BJ (cell line): Measurements from ENCODE around the gene BRINP1. TPM values are rescaled to one million over a fixed set of nuclear protein-coding genes. Genes with fewer than 3 reads are reported as not detected.

Source experiments
- CTCF ChIA-PET: fragments of 350-600 bp; formaldehyde crosslinking; extraction: SDS; loops from one replicate; lab custom pipeline; 2021; ENCODE audit warnings: antibody characterized with exemption, inconsistent platforms; lab: Yijun Ruan, JAX
- POLR2A ChIA-PET: fragments of 300-600 bp; sonication (Branson Sonifier 250); formaldehyde crosslinking; extraction: SDS; loops from one replicate; lab custom pipeline; 2021; ENCODE audit warnings: antibody characterized with exemption; lab: Charles Lee
- DNase-seq: peaks from one replicate; pipeline ENCODE4 v3.0.0-alpha.2; 2011; ENCODE audit warnings: low read depth
- H3K27me3 ChIP-seq: 2 replicates; pipeline ENCODE4 v1.6.0; 2011; ENCODE audit warnings: low read length; ENCODE audit not compliant: control insufficient read depth, insufficient read depth
- H3K36me3 ChIP-seq: 2 replicates; pipeline ENCODE4 v1.5.1; 2011; ENCODE audit warnings: low read length; ENCODE audit not compliant: control insufficient read depth, insufficient read depth
- H3K4me3 ChIP-seq: 2 replicates; pipeline ENCODE4 v1.5.1; 2011; ENCODE audit warnings: low read depth, mild to moderate bottlenecking, control low read depth, low read length
- CTCF ChIP-seq: IDR thresholded peaks from 2 replicates; pipeline ENCODE4 v1.5.1; 2011; ENCODE audit warnings: low read depth, mild to moderate bottlenecking, control low read depth, inconsistent platforms, low read length, moderate library complexity; ENCODE audit not compliant: insufficient read depth
- polyA plus RNA-seq: library from polyadenylated mRNA; depleted of rRNA; stranded (reverse); fragments of >200 nt; gene quantifications from 2 replicates; pipeline ENCODE4 v1.2.3, GENCODE V29; 2011

BRINP1 gene
- polyA plus RNA-seq, 1 experiment, result 0.60 TPM

DNA sequence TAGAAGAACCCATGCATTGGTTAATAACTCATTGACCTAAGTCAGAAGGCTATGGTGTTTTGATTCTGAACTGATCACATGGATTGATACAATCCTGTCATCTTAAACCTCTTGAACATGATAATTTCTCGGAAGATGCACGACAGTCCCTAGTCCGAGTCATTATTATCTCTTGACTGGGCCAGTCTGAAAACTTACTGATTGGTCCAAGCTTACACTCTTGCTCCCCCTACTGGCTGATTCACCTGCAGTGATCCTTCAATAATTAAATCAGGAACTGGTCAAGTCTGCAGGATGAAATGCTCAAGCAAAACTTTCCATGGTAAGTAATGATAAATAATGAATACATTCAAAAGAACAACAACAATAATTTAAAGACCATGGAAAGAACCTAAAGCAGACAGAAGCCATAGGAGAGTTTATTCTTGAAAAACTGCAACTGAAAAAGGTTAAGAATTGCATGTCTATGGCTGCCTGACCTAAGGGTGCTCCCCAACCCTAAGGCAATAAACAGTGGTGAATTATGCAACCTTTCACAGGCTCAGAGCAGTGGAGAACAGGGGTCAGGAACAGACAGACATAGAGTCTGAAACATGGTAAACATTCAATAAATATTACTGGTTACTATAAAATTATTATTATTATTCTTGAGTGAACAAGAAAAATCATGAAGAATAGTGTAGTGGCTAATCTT lies 79.3 kb downstream of the BRINP1 start:
- ChIA-PET POLR2A (no interaction called here), CTCF (no interaction called here)
- peak; percentile 57 for TF ChIP-seq CTCF
- no peak for DNase-seq
- H3K27me3 ChIP-seq, result no peaks in the 10 kb centered on the region
- H3K4me3 ChIP-seq, result no peak overlapping the region
- no peaks in the 10 kb centered on the region for H3K36me3 ChIP-seq

- ChIA-PET POLR2A (no interaction called here), CTCF (no interaction called here)
- Histone ChIP-seq H3K27me3 (no peaks in the 10 kb centered on the region), H3K36me3 (no peaks in the 10 kb centered on the region), H3K4me3 (no peak overlapping the region)
- peak; percentile 15 for DNase-seq
- TF ChIP-seq CTCF, result no peak
Observed at GRCh38 chr9:119284587-119285337, 84.5 kb downstream of the BRINP1 start.

DNA sequence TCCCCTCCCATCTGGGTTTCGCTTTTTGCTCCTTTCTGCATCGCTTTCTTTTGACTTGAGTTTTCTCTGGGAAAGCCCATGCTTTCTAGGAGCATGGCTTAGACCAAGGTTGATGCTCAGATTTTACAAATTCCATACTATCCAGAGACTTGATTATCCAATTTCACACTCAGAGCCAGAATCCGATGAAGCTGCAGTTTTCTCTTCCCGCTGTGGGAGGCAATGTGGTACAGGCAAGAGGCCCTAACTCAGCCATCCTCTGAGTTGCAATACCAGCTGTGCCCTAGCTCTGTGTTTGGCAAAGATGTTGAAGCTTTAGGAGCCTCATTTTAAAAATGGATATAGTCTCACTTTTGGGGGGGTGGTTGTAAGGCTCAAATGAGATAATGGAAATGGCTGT lies 85.1 kb downstream of the BRINP1 start:
- Histone ChIP-seq H3K36me3 (no peaks in the 10 kb centered on the region), H3K27me3 (no peaks in the 10 kb centered on the region), H3K4me3 (no peak overlapping the region)
- TF ChIP-seq CTCF, result no peak
- ChIA-PET POLR2A (no interaction called here), CTCF (no interaction called here)
- DNase-seq, result no peak

DNA sequence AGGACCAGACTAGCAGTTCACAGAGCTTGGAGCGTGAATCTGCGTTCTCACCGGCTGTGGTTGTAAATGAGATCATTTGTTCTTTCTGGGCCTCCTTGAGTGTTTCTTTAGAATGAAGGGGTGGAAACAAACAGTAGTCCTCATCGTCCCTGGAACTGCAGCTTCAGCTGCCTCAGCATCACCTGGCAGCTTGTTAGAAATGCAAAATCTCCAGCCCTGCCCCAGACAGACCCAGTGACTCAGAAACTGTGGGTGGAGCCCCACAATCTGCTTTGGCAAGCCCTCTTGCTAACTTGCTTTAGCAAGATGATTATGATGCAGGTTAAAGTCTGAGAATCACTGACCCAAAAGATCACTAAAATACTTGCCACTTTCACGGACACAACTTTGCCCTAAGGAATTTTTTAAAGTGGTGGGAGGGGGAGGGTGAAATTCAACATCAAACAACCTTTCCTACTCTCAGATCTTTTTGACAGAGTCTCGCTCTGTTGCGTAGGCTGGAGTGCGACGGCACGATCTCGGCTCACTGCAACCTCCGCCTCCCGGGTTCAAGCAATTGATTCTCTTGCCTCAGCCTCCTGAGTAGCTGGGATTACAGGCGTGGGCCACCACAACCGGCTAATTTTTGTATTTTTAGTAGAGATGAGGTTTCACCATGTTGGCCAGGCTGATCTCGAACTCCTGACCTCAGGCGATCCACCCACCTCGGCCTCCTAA lies 86.0 kb downstream of the BRINP1 start:
- CTCF ChIA-PET, result interaction anchor here (0.6 kb wide), 1 partner anchor 163 kb away, joined by 3 read pairs; no protein-coding TSS in a partner anchor
- TF ChIP-seq CTCF, result no peak

More for the DNA sequence above, 86.0 kb downstream of the BRINP1 start:
- Histone ChIP-seq H3K4me3 (no peak overlapping the region), H3K27me3 (no peaks in the 10 kb centered on the region), H3K36me3 (no peaks in the 10 kb centered on the region)
- DNase-seq, result peak; percentile 7
- POLR2A ChIA-PET, result no interaction called here
